B cell (primary cell): Measurements from ENCODE around the gene AFF3. TPM values are rescaled to one million over a fixed set of nuclear protein-coding genes. Genes with fewer than 3 reads are reported as not detected.
A peak's percentile ranks its signal among the peaks of the same experiment; 100 is the strongest.

Experiments
- ATAC-seq: fragments of 200-7000 bp; cut with Tn5 transposase; one replicate; pipeline ENCODE4 v1.10.0; 2021; ENCODE audit warnings: low read depth, mild to moderate bottlenecking, moderate number of reproducible peaks, moderate library complexity
- CTCF ChIA-PET: fragments of 350-600 bp; sonication (Branson Sonifier 250); formaldehyde crosslinking; loops from one replicate; lab custom pipeline; 2021; ENCODE audit warnings: antibody characterized with exemption, inconsistent platforms; lab: Charles Lee
- POLR2A ChIA-PET: fragments of 350-600 bp; sonication (Branson Sonifier 250); formaldehyde crosslinking; loops from one replicate; lab custom pipeline; 2021; ENCODE audit warnings: antibody characterized with exemption; lab: Charles Lee
- DNase-seq: peaks from one replicate; pipeline ENCODE4 v3.0.0; 2013
- H2AFZ ChIP-seq: 2 replicates; pipeline ENCODE4 v1.6.1; 2012; ENCODE audit warnings: mild to moderate bottlenecking, low read depth, low read length; ENCODE audit not compliant: insufficient read depth, poor library complexity, severe bottlenecking
- H3K27ac ChIP-seq, 2 donors: 1 replicate in 1 of 2; 2 replicates in 1 of 2; pipeline ENCODE4 v1.5.1; 2012 to 2013; ENCODE audit warnings: low read length in 2 of 2, mild to moderate bottlenecking in 2 of 2, moderate library complexity in 1 of 2
- H3K27me3 ChIP-seq, 4 experiments: fragments of 200-600 bp in 1 of 4; sonication (generic) in 1 of 4; replicated peaks in 1 of 4; 1 replicate in 2 of 4; 2 replicates in 2 of 4; pipeline versions ENCODE4 v1.6.1 to v1.7.0; 2013 to 2016; ENCODE audit warnings: low read length in 3 of 4, mild to moderate bottlenecking in 2 of 4, mixed read lengths in 1 of 4, moderate library complexity in 1 of 4; ENCODE audit not compliant: insufficient read depth in 4 of 4, control insufficient read depth in 3 of 4; ENCODE audit errors: control extremely low read depth in 1 of 4
- H3K36me3 ChIP-seq, 2 experiments: replicated peaks in 1 of 2; 1 replicate in 1 of 2; 2 replicates in 1 of 2; pipeline versions ENCODE4 v1.6.1 to v1.7.1; 2013; ENCODE audit warnings: low read length in 1 of 2; ENCODE audit not compliant: insufficient read depth in 2 of 2, control insufficient read depth in 1 of 2; ENCODE audit errors: control extremely low read depth in 1 of 2, extremely low read depth in 1 of 2
- H3K4me1 ChIP-seq, 2 donors: fragments of 200-600 bp in 1 of 2; sonication (generic) in 1 of 2; 1 replicate in 1 of 2; 2 replicates in 1 of 2; pipeline versions ENCODE4 v1.5.1 to v1.6.1; 2013 to 2017; ENCODE audit warnings: low read length in 2 of 2; ENCODE audit not compliant: control insufficient read depth in 2 of 2, insufficient read depth in 2 of 2
- H3K4me2 ChIP-seq: replicated peaks from 2 replicates; pipeline ENCODE3; 2012; ENCODE audit warnings: mild to moderate bottlenecking, low read depth, low read length; ENCODE audit not compliant: poor library complexity, severe bottlenecking
- H3K4me3 ChIP-seq, 5 experiments: fragments of 200-600 bp in 1 of 5; sonication (generic) in 1 of 5; 1 replicate in 3 of 5; 2 replicates in 2 of 5; pipeline versions ENCODE4 v1.5.1 to v1.7.0; 2011 to 2016; ENCODE audit warnings: low read length in 4 of 5, mild to moderate bottlenecking in 4 of 5, low read depth in 2 of 5, control low read depth in 1 of 5, moderate library complexity in 1 of 5; ENCODE audit not compliant: insufficient read depth in 1 of 5; ENCODE audit errors: control extremely low read depth in 1 of 5, extremely low read depth in 1 of 5
- H3K79me2 ChIP-seq: fragments of 200-600 bp; sonication (generic); one replicate; pipeline ENCODE4 v1.6.0; 2016; ENCODE audit warnings: low read length; ENCODE audit not compliant: control insufficient read depth, insufficient read depth
- H3K9ac ChIP-seq: fragments of 200-600 bp; sonication (generic); 2 replicates; pipeline ENCODE4 v1.6.1; 2017; ENCODE audit warnings: mild to moderate bottlenecking, low read length, moderate library complexity
- H3K9me3 ChIP-seq, 3 donors: one replicate each; pipeline versions ENCODE4 v1.6.1 to v1.7.1; 2013; ENCODE audit warnings: low read length in 2 of 3; ENCODE audit not compliant: control insufficient read depth in 2 of 3, insufficient read depth in 1 of 3; ENCODE audit errors: control extremely low read depth in 1 of 3
- H4K20me1 ChIP-seq: 2 replicates; pipeline ENCODE4 v1.6.0; 2012; ENCODE audit warnings: mild to moderate bottlenecking, low read length; ENCODE audit not compliant: insufficient read depth, control insufficient read depth, poor library complexity, severe bottlenecking
- H3K27ac Mint-ChIP-seq: one replicate; pipeline ENCODE4 v1.8.0; 2021; ENCODE audit warnings: mixed read lengths
- H3K27me3 Mint-ChIP-seq: one replicate; pipeline ENCODE4 v1.8.0; 2021; ENCODE audit warnings: mixed read lengths
- H3K4me1 Mint-ChIP-seq: one replicate; pipeline ENCODE4 v1.8.0; 2021; ENCODE audit warnings: mixed read lengths
- H3K4me3 Mint-ChIP-seq: one replicate; pipeline ENCODE4 v1.8.0; 2021; ENCODE audit warnings: mixed read lengths
- H3K9me3 Mint-ChIP-seq: one replicate; pipeline ENCODE4 v1.8.0; 2022; ENCODE audit warnings: mixed read lengths; ENCODE audit not compliant: insufficient read depth
- EZH2 ChIP-seq: IDR thresholded peaks from 2 replicates; pipeline ENCODE4 v1.6.1; 2012; ENCODE audit warnings: borderline replicate concordance, low read depth, mild to moderate bottlenecking, moderate library complexity, low read length; ENCODE audit not compliant: insufficient read depth, poor library complexity, severe bottlenecking
- WGBS: methylation state at CpG from one replicate; pipeline ENCODE4 v1.1.5; 2013; ENCODE audit warnings: missing lambda C conversion rate; ENCODE audit not compliant: insufficient coverage; 5-methylcytosine and 5-hydroxymethylcytosine counted together
- intact Hi-C: fragments of 100-400 bp; cut with micrococcal nuclease; formaldehyde crosslinking; loops from one replicate; pipeline ENCODE4 v1.10.0; 2022
- polyA plus RNA-seq: library from polyadenylated mRNA; depleted of rRNA; stranded (reverse); fragments of >200 nt; gene quantifications from 2 replicates; pipeline ENCODE4 v1.2.3, GENCODE V29; 2012
- total RNA-seq, 2 donors: library from RNA; stranded (reverse); fragments of 120-200 nt in 1 of 2; gene quantifications; 1 replicate in 1 of 2; 2 replicates in 1 of 2; pipeline versions ENCODE4 v1.2.3 to v1.2.4, GENCODE V29; 2013 to 2022
- TF ChIP-seq, protein P1 (sequence below): fragments of 200-600 bp; IDR thresholded peaks from one replicate; pipeline ENCODE4 v1.8.0; 2022; ENCODE audit warnings: antibody characterized with exemption, mild to moderate bottlenecking

Gene AFF3
- total and polyA plus RNA-seq, 2 donors (not counting 1 experiment from before 2014, with no cell fraction given), result 117 to 830 TPM

DNA sequence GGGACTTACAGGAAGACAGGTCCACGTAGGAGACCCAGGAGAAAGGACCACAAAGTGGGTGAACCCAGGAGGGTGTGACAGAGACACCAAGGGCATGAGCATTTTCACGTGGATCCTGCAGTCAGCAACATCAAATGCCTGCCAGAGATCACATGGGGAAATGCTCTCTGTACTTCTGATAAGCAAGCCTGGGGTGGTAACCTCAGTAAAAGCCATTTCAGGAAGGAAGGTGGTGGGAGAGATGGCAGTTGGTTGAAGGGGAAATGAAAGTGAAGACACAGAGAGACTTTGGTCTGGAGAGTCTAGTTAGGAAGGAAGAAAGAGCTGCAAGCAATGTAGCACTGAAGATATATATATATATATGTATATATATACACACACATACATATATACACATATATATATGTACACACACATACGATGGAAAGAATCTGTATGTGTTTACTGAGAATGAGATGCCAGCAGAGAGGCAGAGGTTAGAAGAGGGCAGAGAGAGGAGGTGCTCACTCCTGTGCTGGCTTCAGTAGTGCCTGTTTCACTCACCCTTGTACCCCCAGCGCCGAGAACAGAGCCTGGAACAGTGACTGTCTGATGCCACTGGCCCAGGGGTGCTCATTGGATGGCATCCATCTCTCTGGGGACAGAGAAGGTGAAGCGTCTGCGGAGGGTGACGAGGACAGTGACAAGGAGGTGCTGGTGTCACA, 314.9 kb downstream of the AFF3 start:
- Mint-ChIP-seq H3K4me3 (peak overlapping the region; percentile 26), H3K27me3 (no peaks in the 10 kb centered on the region), H3K27ac (peak overlapping the region; percentile 43), H3K9me3 (no peaks in the 10 kb centered on the region), H3K4me1 (peaks cover 33% of the 10 kb centered on the region)
- TF ChIP-seq, protein P1, sequence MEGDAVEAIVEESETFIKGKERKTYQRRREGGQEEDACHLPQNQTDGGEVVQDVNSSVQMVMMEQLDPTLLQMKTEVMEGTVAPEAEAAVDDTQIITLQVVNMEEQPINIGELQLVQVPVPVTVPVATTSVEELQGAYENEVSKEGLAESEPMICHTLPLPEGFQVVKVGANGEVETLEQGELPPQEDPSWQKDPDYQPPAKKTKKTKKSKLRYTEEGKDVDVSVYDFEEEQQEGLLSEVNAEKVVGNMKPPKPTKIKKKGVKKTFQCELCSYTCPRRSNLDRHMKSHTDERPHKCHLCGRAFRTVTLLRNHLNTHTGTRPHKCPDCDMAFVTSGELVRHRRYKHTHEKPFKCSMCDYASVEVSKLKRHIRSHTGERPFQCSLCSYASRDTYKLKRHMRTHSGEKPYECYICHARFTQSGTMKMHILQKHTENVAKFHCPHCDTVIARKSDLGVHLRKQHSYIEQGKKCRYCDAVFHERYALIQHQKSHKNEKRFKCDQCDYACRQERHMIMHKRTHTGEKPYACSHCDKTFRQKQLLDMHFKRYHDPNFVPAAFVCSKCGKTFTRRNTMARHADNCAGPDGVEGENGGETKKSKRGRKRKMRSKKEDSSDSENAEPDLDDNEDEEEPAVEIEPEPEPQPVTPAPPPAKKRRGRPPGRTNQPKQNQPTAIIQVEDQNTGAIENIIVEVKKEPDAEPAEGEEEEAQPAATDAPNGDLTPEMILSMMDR, result no peak
- no peak for TF ChIP-seq EZH2
- Histone ChIP-seq H3K27me3 (no peaks in the 10 kb centered on the region), H3K27ac (peak overlapping the region; percentile 8 to 67), H3K79me2 (peaks cover 54% of the 10 kb centered on the region), H3K4me2 (peak overlapping the region; percentile 50), H3K4me3 (no peak overlapping the region), H3K4me1 (peaks cover 18 to 23% of the 10 kb centered on the region in 2 donors), H3K36me3 (peaks cover 19 to 46% of the 10 kb centered on the region in 2 experiments), H2AFZ (no peak overlapping the region), H3K9ac (peak overlapping the region; percentile 20), H4K20me1 (peaks cover 41% of the 10 kb centered on the region), H3K9me3 (peaks cover 2 to 11% (median 9%) of the 10 kb centered on the region in 3 donors)
- WGBS, result 62% methylated on average over 6 of the region's 8 CpGs
- DNase-seq (peak; percentile 64), ATAC-seq (peak; percentile 69)
- POLR2A ChIA-PET, result no interaction called here
- CTCF ChIA-PET, result no interaction called here
- intact Hi-C loops, result no loop called here

DNA sequence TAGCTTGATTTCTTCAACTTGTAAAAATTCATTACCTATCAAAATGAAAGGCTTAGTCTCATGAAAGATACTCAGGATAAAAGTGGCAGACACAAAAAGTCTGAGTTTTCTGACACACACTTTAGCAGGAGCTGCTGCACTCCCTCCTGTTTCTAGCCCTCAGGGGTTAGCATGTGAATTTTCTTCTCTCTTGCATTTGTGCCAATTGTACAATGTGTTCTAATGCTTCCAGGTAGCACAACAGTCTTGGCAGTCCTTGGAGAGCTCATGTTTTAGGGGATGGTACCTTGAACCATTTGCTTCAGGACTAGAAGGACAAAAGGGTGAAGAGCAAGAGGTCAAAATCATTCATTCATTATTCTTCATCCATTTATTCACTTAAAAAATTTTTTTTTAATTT, 316.8 kb downstream of the AFF3 start:
- no peak overlapping the region for H3K4me3 Mint-ChIP-seq
- no peaks in the 10 kb centered on the region for H3K9me3 Mint-ChIP-seq
- peaks cover 20 to 39% of the 10 kb centered on the region in 2 experiments for H3K36me3 ChIP-seq
- no peak overlapping the region for H3K27ac Mint-ChIP-seq
- H3K4me1 Mint-ChIP-seq, result peaks cover 33% of the 10 kb centered on the region
- H3K9me3 ChIP-seq, result peaks cover 2 to 7% (median 7%) of the 10 kb centered on the region in 3 donors
- TF ChIP-seq, protein P1, result no peak
- no peak for TF ChIP-seq EZH2
- H3K27me3 Mint-ChIP-seq, result no peaks in the 10 kb centered on the region
- no peak overlapping the region for H3K4me3 ChIP-seq
- ChIA-PET CTCF (no interaction called here), POLR2A (no interaction called here)
- ATAC-seq (no peak), DNase-seq (no peak)
- H4K20me1 ChIP-seq, result peaks cover 40% of the 10 kb centered on the region
- no peaks in the 10 kb centered on the region for H3K27me3 ChIP-seq
- no peak overlapping the region for H3K27ac ChIP-seq
- H2AFZ ChIP-seq, result no peak overlapping the region
- intact Hi-C loops, result no loop called here
- H3K4me2 ChIP-seq, result no peak overlapping the region
- H3K9ac ChIP-seq, result no peak overlapping the region
- peaks cover 18 to 23% of the 10 kb centered on the region in 2 donors for H3K4me1 ChIP-seq
- H3K79me2 ChIP-seq, result peaks cover 62% of the 10 kb centered on the region
